B cell (primary cell): ENCODE data around the gene NAGLU. TPM values are rescaled to one million over a fixed set of nuclear protein-coding genes. Genes with fewer than 3 reads are reported as not detected.
A peak's percentile ranks its signal among the peaks of the same experiment; 100 is the strongest.

Experiments used
- ATAC-seq: fragments of 200-7000 bp; cut with Tn5 transposase; one replicate; pipeline ENCODE4 v1.10.0; 2021; ENCODE audit warnings: low read depth, mild to moderate bottlenecking, moderate number of reproducible peaks, moderate library complexity
- CTCF ChIA-PET: fragments of 350-600 bp; sonication (Branson Sonifier 250); formaldehyde crosslinking; loops from one replicate; lab custom pipeline; 2021; ENCODE audit warnings: antibody characterized with exemption, inconsistent platforms; lab: Charles Lee
- POLR2A ChIA-PET: fragments of 350-600 bp; sonication (Branson Sonifier 250); formaldehyde crosslinking; loops from one replicate; lab custom pipeline; 2021; ENCODE audit warnings: antibody characterized with exemption; lab: Charles Lee
- DNase-seq: peaks from one replicate; pipeline ENCODE4 v3.0.0; 2013
- H2AFZ ChIP-seq: 2 replicates; pipeline ENCODE4 v1.6.1; 2012; ENCODE audit warnings: mild to moderate bottlenecking, low read depth, low read length; ENCODE audit not compliant: insufficient read depth, poor library complexity, severe bottlenecking
- H3K27ac ChIP-seq, 2 donors: 1 replicate in 1 of 2; 2 replicates in 1 of 2; pipeline ENCODE4 v1.5.1; 2012 to 2013; ENCODE audit warnings: low read length in 2 of 2, mild to moderate bottlenecking in 2 of 2, moderate library complexity in 1 of 2
- H3K27me3 ChIP-seq, 4 experiments: fragments of 200-600 bp in 1 of 4; sonication (generic) in 1 of 4; replicated peaks in 1 of 4; 1 replicate in 2 of 4; 2 replicates in 2 of 4; pipeline versions ENCODE4 v1.6.1 to v1.7.0; 2013 to 2016; ENCODE audit warnings: low read length in 3 of 4, mild to moderate bottlenecking in 2 of 4, mixed read lengths in 1 of 4, moderate library complexity in 1 of 4; ENCODE audit not compliant: insufficient read depth in 4 of 4, control insufficient read depth in 3 of 4; ENCODE audit errors: control extremely low read depth in 1 of 4
- H3K36me3 ChIP-seq, 2 experiments: replicated peaks in 1 of 2; 1 replicate in 1 of 2; 2 replicates in 1 of 2; pipeline versions ENCODE4 v1.6.1 to v1.7.1; 2013; ENCODE audit warnings: low read length in 1 of 2; ENCODE audit not compliant: insufficient read depth in 2 of 2, control insufficient read depth in 1 of 2; ENCODE audit errors: control extremely low read depth in 1 of 2, extremely low read depth in 1 of 2
- H3K4me1 ChIP-seq, 2 donors: fragments of 200-600 bp in 1 of 2; sonication (generic) in 1 of 2; 1 replicate in 1 of 2; 2 replicates in 1 of 2; pipeline versions ENCODE4 v1.5.1 to v1.6.1; 2013 to 2017; ENCODE audit warnings: low read length in 2 of 2; ENCODE audit not compliant: control insufficient read depth in 2 of 2, insufficient read depth in 2 of 2
- H3K4me2 ChIP-seq: replicated peaks from 2 replicates; pipeline ENCODE3; 2012; ENCODE audit warnings: mild to moderate bottlenecking, low read depth, low read length; ENCODE audit not compliant: poor library complexity, severe bottlenecking
- H3K4me3 ChIP-seq, 5 experiments: fragments of 200-600 bp in 1 of 5; sonication (generic) in 1 of 5; 1 replicate in 3 of 5; 2 replicates in 2 of 5; pipeline versions ENCODE4 v1.5.1 to v1.7.0; 2011 to 2016; ENCODE audit warnings: low read length in 4 of 5, mild to moderate bottlenecking in 4 of 5, low read depth in 2 of 5, control low read depth in 1 of 5, moderate library complexity in 1 of 5; ENCODE audit not compliant: insufficient read depth in 1 of 5; ENCODE audit errors: control extremely low read depth in 1 of 5, extremely low read depth in 1 of 5
- H3K79me2 ChIP-seq: fragments of 200-600 bp; sonication (generic); one replicate; pipeline ENCODE4 v1.6.0; 2016; ENCODE audit warnings: low read length; ENCODE audit not compliant: control insufficient read depth, insufficient read depth
- H3K9ac ChIP-seq: fragments of 200-600 bp; sonication (generic); 2 replicates; pipeline ENCODE4 v1.6.1; 2017; ENCODE audit warnings: mild to moderate bottlenecking, low read length, moderate library complexity
- H3K9me3 ChIP-seq, 3 donors: one replicate each; pipeline versions ENCODE4 v1.6.1 to v1.7.1; 2013; ENCODE audit warnings: low read length in 2 of 3; ENCODE audit not compliant: control insufficient read depth in 2 of 3, insufficient read depth in 1 of 3; ENCODE audit errors: control extremely low read depth in 1 of 3
- H4K20me1 ChIP-seq: 2 replicates; pipeline ENCODE4 v1.6.0; 2012; ENCODE audit warnings: mild to moderate bottlenecking, low read length; ENCODE audit not compliant: insufficient read depth, control insufficient read depth, poor library complexity, severe bottlenecking
- H3K27ac Mint-ChIP-seq: one replicate; pipeline ENCODE4 v1.8.0; 2021; ENCODE audit warnings: mixed read lengths
- H3K27me3 Mint-ChIP-seq: one replicate; pipeline ENCODE4 v1.8.0; 2021; ENCODE audit warnings: mixed read lengths
- H3K4me1 Mint-ChIP-seq: one replicate; pipeline ENCODE4 v1.8.0; 2021; ENCODE audit warnings: mixed read lengths
- H3K4me3 Mint-ChIP-seq: one replicate; pipeline ENCODE4 v1.8.0; 2021; ENCODE audit warnings: mixed read lengths
- H3K9me3 Mint-ChIP-seq: one replicate; pipeline ENCODE4 v1.8.0; 2022; ENCODE audit warnings: mixed read lengths; ENCODE audit not compliant: insufficient read depth
- EZH2 ChIP-seq: IDR thresholded peaks from 2 replicates; pipeline ENCODE4 v1.6.1; 2012; ENCODE audit warnings: borderline replicate concordance, low read depth, mild to moderate bottlenecking, moderate library complexity, low read length; ENCODE audit not compliant: insufficient read depth, poor library complexity, severe bottlenecking
- WGBS: methylation state at CpG from one replicate; pipeline ENCODE4 v1.1.5; 2013; ENCODE audit warnings: missing lambda C conversion rate; ENCODE audit not compliant: insufficient coverage; 5-methylcytosine and 5-hydroxymethylcytosine counted together
- intact Hi-C: fragments of 100-400 bp; cut with micrococcal nuclease; formaldehyde crosslinking; loops from one replicate; pipeline ENCODE4 v1.10.0; 2022
- polyA plus RNA-seq: library from polyadenylated mRNA; depleted of rRNA; stranded (reverse); fragments of >200 nt; gene quantifications from 2 replicates; pipeline ENCODE4 v1.2.3, GENCODE V29; 2012
- total RNA-seq, 2 donors: library from RNA; stranded (reverse); fragments of 120-200 nt in 1 of 2; gene quantifications; 1 replicate in 1 of 2; 2 replicates in 1 of 2; pipeline versions ENCODE4 v1.2.3 to v1.2.4, GENCODE V29; 2013 to 2022
- TF ChIP-seq, protein P1 (sequence below): fragments of 200-600 bp; IDR thresholded peaks from one replicate; pipeline ENCODE4 v1.8.0; 2022; ENCODE audit warnings: antibody characterized with exemption, mild to moderate bottlenecking

The NAGLU gene
- total and polyA plus RNA-seq, 2 donors (not counting 1 experiment from before 2014, with no cell fraction given), result 44.8 to 52.4 TPM

DNA sequence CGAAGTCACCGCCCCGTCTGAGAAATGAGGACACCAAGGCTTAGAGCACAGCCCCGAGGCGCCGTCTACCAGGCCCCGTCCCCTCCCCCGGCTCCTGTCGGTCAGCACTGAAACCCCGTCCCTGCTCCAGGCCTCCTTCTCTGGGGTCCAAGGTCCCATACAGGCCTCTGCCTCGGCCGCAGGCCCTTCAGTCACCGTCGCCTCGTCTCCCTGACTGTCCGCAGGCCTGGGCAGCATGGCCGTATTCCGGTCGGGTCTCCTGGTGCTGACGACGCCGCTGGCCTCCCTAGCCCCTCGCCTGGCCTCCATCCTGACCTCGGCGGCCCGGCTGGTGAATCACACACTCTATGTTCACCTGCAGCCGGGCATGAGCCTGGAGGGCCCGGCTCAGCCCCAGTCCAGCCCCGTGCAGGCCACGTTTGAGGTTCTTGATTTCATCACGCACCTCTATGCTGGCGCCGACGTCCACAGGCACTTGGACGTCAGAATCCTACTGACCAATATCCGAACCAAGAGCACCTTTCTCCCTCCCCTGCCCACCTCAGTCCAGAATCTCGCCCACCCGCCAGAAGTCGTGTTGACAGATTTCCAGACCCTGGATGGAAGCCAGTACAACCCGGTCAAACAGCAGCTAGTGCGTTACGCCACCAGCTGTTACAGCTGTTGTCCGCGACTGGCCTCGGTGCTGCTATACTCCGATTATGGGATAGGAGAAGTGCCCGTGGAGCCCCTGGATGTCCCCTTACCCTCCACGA is 26.5 kb downstream of the NAGLU start:
- WGBS, result 18% methylated on average over 48 of the region's 48 CpGs
- Mint-ChIP-seq H3K4me1 (peaks cover 40% of the 10 kb centered on the region), H3K9me3 (no peaks in the 10 kb centered on the region), H3K4me3 (peak overlapping the region; percentile 97), H3K27ac (peak overlapping the region; percentile 96), H3K27me3 (no peaks in the 10 kb centered on the region)
- Histone ChIP-seq H2AFZ (peak overlapping the region; percentile 79), H3K4me2 (peak overlapping the region; percentile 80), H3K36me3 (peaks cover 0 to 26% of the 10 kb centered on the region in 2 experiments), H4K20me1 (peaks cover 12% of the 10 kb centered on the region), H3K9ac (peak overlapping the region; percentile 93), H3K27me3 (no peaks in the 10 kb centered on the region), H3K79me2 (peaks cover 58% of the 10 kb centered on the region), H3K4me1 (peaks cover 27 to 38% of the 10 kb centered on the region in 2 donors), H3K4me3 (peak overlapping the region; percentile 76 to 99 (median 93)), H3K27ac (peak overlapping the region; percentile 68 to 87), H3K9me3 (no peaks in the 10 kb centered on the region)
- ATAC-seq, result no peak
- no peak for DNase-seq
- TF ChIP-seq, protein P1, sequence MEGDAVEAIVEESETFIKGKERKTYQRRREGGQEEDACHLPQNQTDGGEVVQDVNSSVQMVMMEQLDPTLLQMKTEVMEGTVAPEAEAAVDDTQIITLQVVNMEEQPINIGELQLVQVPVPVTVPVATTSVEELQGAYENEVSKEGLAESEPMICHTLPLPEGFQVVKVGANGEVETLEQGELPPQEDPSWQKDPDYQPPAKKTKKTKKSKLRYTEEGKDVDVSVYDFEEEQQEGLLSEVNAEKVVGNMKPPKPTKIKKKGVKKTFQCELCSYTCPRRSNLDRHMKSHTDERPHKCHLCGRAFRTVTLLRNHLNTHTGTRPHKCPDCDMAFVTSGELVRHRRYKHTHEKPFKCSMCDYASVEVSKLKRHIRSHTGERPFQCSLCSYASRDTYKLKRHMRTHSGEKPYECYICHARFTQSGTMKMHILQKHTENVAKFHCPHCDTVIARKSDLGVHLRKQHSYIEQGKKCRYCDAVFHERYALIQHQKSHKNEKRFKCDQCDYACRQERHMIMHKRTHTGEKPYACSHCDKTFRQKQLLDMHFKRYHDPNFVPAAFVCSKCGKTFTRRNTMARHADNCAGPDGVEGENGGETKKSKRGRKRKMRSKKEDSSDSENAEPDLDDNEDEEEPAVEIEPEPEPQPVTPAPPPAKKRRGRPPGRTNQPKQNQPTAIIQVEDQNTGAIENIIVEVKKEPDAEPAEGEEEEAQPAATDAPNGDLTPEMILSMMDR, result no peak
- no peak for TF ChIP-seq EZH2
- intact Hi-C loops, result loop anchor here (1.0 kb wide), 3 partner anchors 8 to 15 kb away; partner anchors contain the start of gene PSMC3IP
- POLR2A ChIA-PET, result interaction anchor here (0.8 to 2.1 kb wide), 2 partner anchors 8 to 15 kb away, joined by 3 to 6 read pairs; partner anchors contain the start of gene PSMC3IP
- CTCF ChIA-PET, result interaction anchor here (0.7 to 6.4 kb wide), 2 partner anchors 15 to 35 kb away, joined by 3 to 51 read pairs; partner anchors contain the start of gene PSMC3IP

DNA sequence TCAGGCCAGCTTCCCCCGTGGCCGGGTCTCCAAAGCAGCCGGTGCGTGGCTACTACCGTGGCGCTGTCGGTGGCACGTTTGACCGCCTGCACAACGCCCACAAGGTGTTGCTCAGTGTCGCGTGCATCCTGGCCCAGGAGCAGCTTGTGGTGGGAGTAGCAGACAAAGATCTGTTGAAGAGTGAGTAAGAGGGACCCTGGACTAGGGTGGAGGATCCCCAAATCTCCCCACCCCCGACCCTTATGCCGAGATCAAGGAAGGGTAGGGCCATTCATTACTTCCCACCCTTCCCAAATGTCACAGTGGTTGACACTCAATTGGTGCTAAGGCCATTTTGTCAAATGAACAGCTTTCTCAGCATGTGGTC is 27.1 kb downstream of the NAGLU start:
- TF ChIP-seq, protein P1, result no peak
- no peak for TF ChIP-seq EZH2
- Histone ChIP-seq H3K27ac (peak overlapping the region; percentile 2 to 87), H3K4me1 (peaks cover 31 to 43% of the 10 kb centered on the region in 2 donors), H3K27me3 (no peaks in the 10 kb centered on the region), H3K9me3 (no peaks in the 10 kb centered on the region), H4K20me1 (peaks cover 12% of the 10 kb centered on the region), H3K36me3 (peaks cover 0 to 26% of the 10 kb centered on the region in 2 experiments), H3K4me2 (peak overlapping the region; percentile 80), H3K4me3 (peak overlapping the region in 4 of 5 experiments; percentile 93 to 99 (median 94)), H3K79me2 (peaks cover 62% of the 10 kb centered on the region), H2AFZ (no peak overlapping the region), H3K9ac (peak overlapping the region; percentile 93)
- ATAC-seq (no peak), DNase-seq (no peak)
- H3K27me3 Mint-ChIP-seq, result no peaks in the 10 kb centered on the region
- 64% methylated on average over 5 of the region's 14 CpGs for WGBS
- intact Hi-C loops, result no loop called here
- H3K4me1 Mint-ChIP-seq, result peaks cover 43% of the 10 kb centered on the region
- H3K9me3 Mint-ChIP-seq, result no peaks in the 10 kb centered on the region
- ChIA-PET POLR2A (interaction anchor here (0.8 to 2.1 kb wide), 2 partner anchors 8 to 14 kb away, joined by 3 to 6 read pairs; partner anchors contain the start of gene PSMC3IP), CTCF (interaction anchor here (0.6 to 6.4 kb wide), 4 partner anchors 14 to 36 kb away, joined by 3 to 51 read pairs (median 3); partner anchors contain the start of gene PSMC3IP)
- H3K27ac Mint-ChIP-seq, result peak overlapping the region; percentile 96
- H3K4me3 Mint-ChIP-seq, result peak overlapping the region; percentile 97
